SK-N-SH treated with all-trans-retinoic acid at 6 μM for 48 hours (cell line): ENCODE results near the gene RASSF5.

Experiments
- ATAC-seq: fragments of 200-7000 bp; cut with Tn5 transposase; 3 replicates; pipeline ENCODE4 v1.9.1; 2020; ENCODE audit warnings: mild to moderate bottlenecking, moderate library complexity
- ARNTL ChIP-seq: fragments of 450-650 bp; formaldehyde crosslinking; IDR thresholded peaks from 2 replicates; pipeline ENCODE4 v1.5.0; 2020; ENCODE audit warnings: low read depth, mild to moderate bottlenecking, moderate library complexity, borderline replicate concordance
- BACH2 ChIP-seq: fragments of 250-450 bp; sonication (Bioruptor Pico); IDR thresholded peaks from 2 replicates; pipeline ENCODE4 v1.9.0; 2021; ENCODE audit warnings: mild to moderate bottlenecking, borderline replicate concordance
- CSDC2 ChIP-seq: fragments of 250-450 bp; sonication (Bioruptor Pico); IDR thresholded peaks from 2 replicates; pipeline ENCODE4 v1.5.0; 2020; ENCODE audit warnings: mild to moderate bottlenecking, moderate library complexity
- ESRRG ChIP-seq: fragments of 250-450 bp; sonication (Bioruptor Pico); IDR thresholded peaks from 2 replicates; pipeline ENCODE4 v1.6.1; 2021; ENCODE audit warnings: mild to moderate bottlenecking
- ISL1 ChIP-seq: fragments of 250-450 bp; sonication (Bioruptor Pico); IDR thresholded peaks from 2 replicates; pipeline ENCODE4 v2.1.2; 2022; ENCODE audit warnings: mild to moderate bottlenecking, moderate library complexity
- OSR1 ChIP-seq: fragments of 250-450 bp; sonication (Bioruptor Pico); IDR thresholded peaks from 2 replicates; pipeline ENCODE4 v1.8.0; 2022; ENCODE audit warnings: moderate library complexity, mild to moderate bottlenecking, inconsistent platforms
- POU6F1 ChIP-seq: fragments of 250-450 bp; sonication (Bioruptor Pico); IDR thresholded peaks from 2 replicates; pipeline ENCODE4 v1.8.0; 2021; ENCODE audit warnings: low read depth, mild to moderate bottlenecking, moderate library complexity, borderline replicate concordance
- PPARA ChIP-seq: fragments of 250-450 bp; sonication (Bioruptor Pico); IDR thresholded peaks from 2 replicates; pipeline ENCODE4 v1.5.0; 2020; ENCODE audit warnings: mild to moderate bottlenecking, borderline replicate concordance
- RARB ChIP-seq: fragments of 250-450 bp; sonication (Bioruptor Pico); IDR thresholded peaks from 2 replicates; pipeline ENCODE4 v1.8.0; 2021; ENCODE audit warnings: mild to moderate bottlenecking, moderate library complexity
- SNAI2 ChIP-seq: fragments of 250-450 bp; sonication (Bioruptor Pico); IDR thresholded peaks from 2 replicates; pipeline ENCODE4 v1.5.0; 2020; ENCODE audit warnings: mild to moderate bottlenecking, moderate library complexity
- TCF4 ChIP-seq: fragments of 250-450 bp; sonication (Bioruptor Pico); IDR thresholded peaks from 2 replicates; pipeline ENCODE4 v1.8.0; 2021; ENCODE audit warnings: mild to moderate bottlenecking, moderate library complexity, borderline replicate concordance
- ZC3H10 ChIP-seq: fragments of 250-450 bp; sonication (Bioruptor Pico); IDR thresholded peaks from 2 replicates; pipeline ENCODE4 v1.5.1; 2021; ENCODE audit warnings: mild to moderate bottlenecking, moderate library complexity
- ZFP30 ChIP-seq: fragments of 450-650 bp; formaldehyde crosslinking; IDR thresholded peaks from 2 replicates; pipeline ENCODE4 v1.5.0; 2022; ENCODE audit warnings: mild to moderate bottlenecking, moderate library complexity
- ZNF565 ChIP-seq: fragments of 450-650 bp; formaldehyde crosslinking; conservative IDR thresholded peaks from 2 replicates; pipeline ENCODE4 v1.5.0; 2020; ENCODE audit warnings: low read depth, mild to moderate bottlenecking, moderate library complexity
- ZNF8 ChIP-seq: fragments of 450-650 bp; formaldehyde crosslinking; IDR thresholded peaks from 2 replicates; pipeline ENCODE4 v1.5.0; 2020; ENCODE audit warnings: mild to moderate bottlenecking, moderate library complexity
- TF ChIP-seq, protein P1 (sequence below): fragments of 250-450 bp; sonication (Bioruptor Pico); IDR thresholded peaks from 2 replicates; pipeline ENCODE4 v1.8.0; 2020; ENCODE audit warnings: mild to moderate bottlenecking, moderate library complexity, borderline replicate concordance
- TF ChIP-seq, protein P2 (sequence below): fragments of 250-450 bp; sonication (Bioruptor Pico); IDR thresholded peaks from 2 replicates; pipeline ENCODE4 v1.5.0; 2020; ENCODE audit warnings: mild to moderate bottlenecking, moderate library complexity

Gene RASSF5

DNA sequence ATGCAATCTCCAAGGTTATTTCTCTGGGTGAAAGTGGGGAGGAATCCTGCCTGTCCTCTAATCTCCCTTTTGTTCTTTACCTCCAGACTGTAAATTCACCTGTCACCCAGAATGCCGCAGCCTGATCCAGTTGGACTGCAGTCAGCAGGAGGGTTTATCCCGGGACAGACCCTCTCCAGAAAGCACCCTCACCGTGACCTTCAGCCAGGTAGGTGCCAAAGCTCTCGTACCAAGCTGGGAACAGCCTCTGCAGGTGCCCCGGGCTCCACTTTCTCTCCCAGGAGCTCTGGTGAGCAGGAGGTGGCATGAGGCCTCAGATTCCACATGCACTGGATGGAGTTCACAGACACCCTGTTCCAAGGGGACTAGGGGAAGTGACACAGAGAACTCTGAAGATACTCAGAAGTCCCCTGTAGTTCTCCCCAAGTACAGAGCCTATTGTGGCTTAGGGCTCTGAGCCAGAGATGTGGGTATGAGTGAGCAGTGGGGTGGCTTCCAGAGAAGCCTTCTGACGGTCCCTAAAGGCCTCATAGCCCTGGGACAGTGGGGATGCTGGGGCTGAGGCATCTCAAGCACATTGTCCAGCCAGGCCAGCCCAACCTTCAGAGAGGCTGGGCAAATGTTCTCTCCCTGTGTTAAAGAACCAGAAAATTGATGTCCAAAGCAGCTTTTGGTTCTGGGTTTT is 30.9 kb downstream of the RASSF5 start:
- no peak for ATAC-seq
- TF ChIP-seq ISL1 (CRISPR knock-in tag) (no peak), TCF4 (CRISPR knock-in tag) (no peak), ZNF565 (CRISPR knock-in tag) (no peak), ZC3H10 (no peak), ESRRG (no peak), POU6F1 (CRISPR knock-in tag) (no peak), PPARA (CRISPR knock-in tag) (no peak)
- TF ChIP-seq, protein P1, sequence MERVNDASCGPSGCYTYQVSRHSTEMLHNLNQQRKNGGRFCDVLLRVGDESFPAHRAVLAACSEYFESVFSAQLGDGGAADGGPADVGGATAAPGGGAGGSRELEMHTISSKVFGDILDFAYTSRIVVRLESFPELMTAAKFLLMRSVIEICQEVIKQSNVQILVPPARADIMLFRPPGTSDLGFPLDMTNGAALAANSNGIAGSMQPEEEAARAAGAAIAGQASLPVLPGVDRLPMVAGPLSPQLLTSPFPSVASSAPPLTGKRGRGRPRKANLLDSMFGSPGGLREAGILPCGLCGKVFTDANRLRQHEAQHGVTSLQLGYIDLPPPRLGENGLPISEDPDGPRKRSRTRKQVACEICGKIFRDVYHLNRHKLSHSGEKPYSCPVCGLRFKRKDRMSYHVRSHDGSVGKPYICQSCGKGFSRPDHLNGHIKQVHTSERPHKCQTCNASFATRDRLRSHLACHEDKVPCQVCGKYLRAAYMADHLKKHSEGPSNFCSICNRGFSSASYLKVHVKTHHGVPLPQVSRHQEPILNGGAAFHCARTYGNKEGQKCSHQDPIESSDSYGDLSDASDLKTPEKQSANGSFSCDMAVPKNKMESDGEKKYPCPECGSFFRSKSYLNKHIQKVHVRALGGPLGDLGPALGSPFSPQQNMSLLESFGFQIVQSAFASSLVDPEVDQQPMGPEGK (CRISPR knock-in tag): no peak
- TF ChIP-seq, protein P2, sequence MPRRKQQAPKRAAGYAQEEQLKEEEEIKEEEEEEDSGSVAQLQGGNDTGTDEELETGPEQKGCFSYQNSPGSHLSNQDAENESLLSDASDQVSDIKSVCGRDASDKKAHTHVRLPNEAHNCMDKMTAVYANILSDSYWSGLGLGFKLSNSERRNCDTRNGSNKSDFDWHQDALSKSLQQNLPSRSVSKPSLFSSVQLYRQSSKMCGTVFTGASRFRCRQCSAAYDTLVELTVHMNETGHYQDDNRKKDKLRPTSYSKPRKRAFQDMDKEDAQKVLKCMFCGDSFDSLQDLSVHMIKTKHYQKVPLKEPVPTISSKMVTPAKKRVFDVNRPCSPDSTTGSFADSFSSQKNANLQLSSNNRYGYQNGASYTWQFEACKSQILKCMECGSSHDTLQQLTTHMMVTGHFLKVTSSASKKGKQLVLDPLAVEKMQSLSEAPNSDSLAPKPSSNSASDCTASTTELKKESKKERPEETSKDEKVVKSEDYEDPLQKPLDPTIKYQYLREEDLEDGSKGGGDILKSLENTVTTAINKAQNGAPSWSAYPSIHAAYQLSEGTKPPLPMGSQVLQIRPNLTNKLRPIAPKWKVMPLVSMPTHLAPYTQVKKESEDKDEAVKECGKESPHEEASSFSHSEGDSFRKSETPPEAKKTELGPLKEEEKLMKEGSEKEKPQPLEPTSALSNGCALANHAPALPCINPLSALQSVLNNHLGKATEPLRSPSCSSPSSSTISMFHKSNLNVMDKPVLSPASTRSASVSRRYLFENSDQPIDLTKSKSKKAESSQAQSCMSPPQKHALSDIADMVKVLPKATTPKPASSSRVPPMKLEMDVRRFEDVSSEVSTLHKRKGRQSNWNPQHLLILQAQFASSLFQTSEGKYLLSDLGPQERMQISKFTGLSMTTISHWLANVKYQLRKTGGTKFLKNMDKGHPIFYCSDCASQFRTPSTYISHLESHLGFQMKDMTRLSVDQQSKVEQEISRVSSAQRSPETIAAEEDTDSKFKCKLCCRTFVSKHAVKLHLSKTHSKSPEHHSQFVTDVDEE (CRISPR knock-in tag): no peak
- TF ChIP-seq, all 23 proteins: peak for 0

- no peak for TF ChIP-seq SNAI2 (CRISPR knock-in tag)
- TF ChIP-seq ESRRG: no peak
- TF ChIP-seq BACH2: no peak
- TF ChIP-seq RARB: no peak
- no peak for TF ChIP-seq ZFP30
- TF ChIP-seq ZNF8 (CRISPR knock-in tag): no peak
- TF ChIP-seq, protein P1 (CRISPR knock-in tag): no peak
- no peak for TF ChIP-seq OSR1 (CRISPR knock-in tag)
- TF ChIP-seq ARNTL (CRISPR knock-in tag): no peak
- no peak for TF ChIP-seq CSDC2 (CRISPR knock-in tag)
- TF ChIP-seq TCF4 (CRISPR knock-in tag): no peak
- TF ChIP-seq ZNF565 (CRISPR knock-in tag): no peak
- ATAC-seq: no peak
Observed at GRCh38 chr1:206538901-206539640, 31.7 kb downstream of the RASSF5 start.

DNA sequence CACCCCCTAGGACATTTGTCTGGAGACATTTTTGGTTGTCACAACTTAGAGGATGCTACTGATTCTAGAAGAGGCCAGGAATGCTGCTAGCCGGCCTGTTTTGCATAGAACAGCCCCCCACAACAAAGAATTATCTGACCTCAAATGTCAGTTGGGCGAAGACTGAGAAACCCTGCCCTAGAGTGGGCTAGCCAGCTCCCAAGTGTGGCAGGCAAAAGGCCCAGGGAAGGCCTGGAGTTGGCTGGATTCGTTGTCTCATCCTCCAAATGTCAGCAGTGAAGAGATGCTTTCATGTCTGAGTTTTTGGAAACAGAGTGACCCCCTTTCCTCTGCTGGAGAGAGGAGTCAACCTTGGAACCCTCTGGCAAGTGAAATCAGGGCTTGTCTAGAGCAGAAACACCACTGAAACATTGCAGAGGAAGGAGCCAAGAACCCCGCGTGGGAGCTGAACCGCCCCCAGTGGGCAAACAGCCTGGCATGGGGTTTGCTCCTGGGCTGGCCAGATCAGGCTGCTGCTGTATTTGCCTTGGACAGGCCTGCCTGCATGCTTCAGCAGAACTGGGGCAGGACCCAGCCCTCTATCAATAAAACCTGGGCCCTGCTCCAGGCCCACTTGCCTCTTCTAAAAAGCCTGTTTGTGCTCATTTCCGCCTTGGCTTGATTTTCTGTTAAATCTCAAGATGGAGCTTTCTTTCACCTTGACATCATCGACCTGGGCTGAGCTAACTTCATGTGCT is 32.9 kb downstream of the RASSF5 start:
- TF ChIP-seq, protein P2 (CRISPR knock-in tag): no peak
- no peak for TF ChIP-seq ISL1 (CRISPR knock-in tag)
- no peak for TF ChIP-seq ZNF565 (CRISPR knock-in tag)
- no peak for TF ChIP-seq ARNTL (CRISPR knock-in tag)
- TF ChIP-seq BACH2: no peak
- TF ChIP-seq ZFP30: no peak
- TF ChIP-seq, protein P1 (CRISPR knock-in tag): no peak
- no peak for ATAC-seq
